Esophagus squamous epithelium (tissue), 4 donors: ENCODE results near the gene ATP9B.

Experiments used
- CTCF ChIP-seq, 6 experiments: fragments of 450-650 bp in 4 of 6; fragments of 200-600 bp in 2 of 6; sonication (generic) in 2 of 6; IDR thresholded peaks; one replicate each; pipeline ENCODE4 v1.5.1; 2016 to 2019; ENCODE audit warnings: antibody characterized with exemption in 6 of 6, mild to moderate bottlenecking in 4 of 6, moderate library complexity in 4 of 6
- POLR2A ChIP-seq, 4 donors: fragments of 450-650 bp; IDR thresholded peaks; one replicate each; pipeline ENCODE4 v1.6.1; 2017; ENCODE audit warnings: antibody characterized with exemption in 4 of 4, mild to moderate bottlenecking in 4 of 4, moderate library complexity in 3 of 4

- TF ChIP-seq CTCF (IDR thresholded peaks at IDR 0.05) (no peak), POLR2A (IDR thresholded peaks at IDR 0.05) (no peak)
Measured at GRCh38 chr18:79216176-79216575, 147.0 kb downstream of the ATP9B start.
